H1 (cell line): ENCODE measurements around the gene VWCE. TPM values are rescaled to one million over a fixed set of nuclear protein-coding genes. Genes with fewer than 3 reads are reported as not detected.
"Not testable (repeated sequence)": the region's sequence is repeated elsewhere in the genome, so short reads cannot be mapped to it uniquely, and the experiment has no call there.

ENCODE experiments used
- CTCF ChIA-PET: fragments of 300-600 bp; sonication (Branson Sonifier 250); formaldehyde crosslinking; loops from one replicate; lab custom pipeline; 2021; ENCODE audit not compliant: partially characterized antibody; lab: Charles Lee
- POLR2A ChIA-PET: fragments of 300-600 bp; sonication (Branson Sonifier 250); formaldehyde crosslinking; loops from one replicate; lab custom pipeline; 2021; ENCODE audit warnings: inconsistent platforms; ENCODE audit not compliant: partially characterized antibody; lab: Charles Lee
- DNase-seq, 2 experiments: peaks; one replicate each; pipeline versions ENCODE4 v3.0.0 to v3.0.0-alpha.2; 2010 to 2022; ENCODE audit warnings: low spot score in 2 of 2, low read depth in 1 of 2, mixed read lengths in 1 of 2
- FAIRE-seq: peaks from 2 replicates; lab custom pipeline; 2011; peaks lifted over from hg19 to GRCh38; lab: Jason Lieb, UNC
- H2AFZ ChIP-seq: 2 replicates; pipeline ENCODE4 v1.8.1; 2012; ENCODE audit warnings: low read length, inconsistent platforms
- H2AK5ac ChIP-seq: 2 replicates; pipeline ENCODE4 v1.6.1; 2013; ENCODE audit warnings: low read depth, low read length
- H2BK120ac ChIP-seq: replicated peaks from 2 replicates; pipeline ENCODE3; 2013; ENCODE audit warnings: low read depth, low read length, inconsistent platforms
- H2BK12ac ChIP-seq: 2 replicates; pipeline ENCODE4 v1.6.1; 2013; ENCODE audit warnings: low read depth, low read length
- H2BK15ac ChIP-seq: 2 replicates; pipeline ENCODE4 v1.6.1; 2013; ENCODE audit warnings: low read length
- H2BK20ac ChIP-seq: 2 replicates; pipeline ENCODE4 v1.6.1; 2013; ENCODE audit warnings: low read length
- H2BK5ac ChIP-seq: 2 replicates; pipeline ENCODE4 v1.6.1; 2013; ENCODE audit warnings: low read depth, low read length
- H3K14ac ChIP-seq: 2 replicates; pipeline ENCODE4 v1.6.1; 2013; ENCODE audit warnings: inconsistent platforms; ENCODE audit not compliant: insufficient read length
- H3K18ac ChIP-seq: 2 replicates; pipeline ENCODE4 v1.6.1; 2013; ENCODE audit warnings: low read length; ENCODE audit errors: extremely low read depth
- H3K23ac ChIP-seq: 2 replicates; pipeline ENCODE4 v1.6.1; 2013; ENCODE audit warnings: inconsistent platforms; ENCODE audit not compliant: insufficient read length
- H3K23me2 ChIP-seq: 2 replicates; pipeline ENCODE4 v1.6.1; 2013; ENCODE audit warnings: low read depth, low read length
- H3K27ac ChIP-seq: 2 replicates; pipeline ENCODE4 v1.6.1; 2011; ENCODE audit warnings: low read depth, low read length, inconsistent platforms
- H3K27me3 ChIP-seq, 4 experiments: replicated peaks in 1 of 4; 1 replicate in 1 of 4; 2 replicates in 3 of 4; pipeline versions ENCODE4 v1.6.1 to v1.8.1; 2011 to 2013; ENCODE audit warnings: low read length in 3 of 4, mild to moderate bottlenecking in 3 of 4, inconsistent platforms in 2 of 4, mixed read lengths in 2 of 4, moderate library complexity in 1 of 4; ENCODE audit not compliant: control insufficient read depth in 3 of 4, insufficient read depth in 3 of 4; ENCODE audit errors: extremely low read depth in 1 of 4
- H3K36me3 ChIP-seq, 4 experiments: 2 replicates each; pipeline versions ENCODE4 v1.6.1 to v1.8.1; 2011 to 2013; ENCODE audit warnings: mild to moderate bottlenecking in 4 of 4, low read length in 3 of 4, moderate library complexity in 2 of 4, control low read depth in 1 of 4, inconsistent platforms in 1 of 4; ENCODE audit not compliant: insufficient read depth in 4 of 4, control insufficient read depth in 2 of 4
- H3K4ac ChIP-seq: replicated peaks from 2 replicates; pipeline ENCODE3; 2013; ENCODE audit warnings: low read length, low read depth, mixed read lengths, inconsistent platforms; ENCODE audit not compliant: insufficient read length
- H3K4me1 ChIP-seq, 4 experiments: replicated peaks in 1 of 4; 1 replicate in 1 of 4; 2 replicates in 3 of 4; pipeline versions ENCODE4 v1.6.1 to v1.8.1; 2011 to 2013; ENCODE audit warnings: low read length in 3 of 4, inconsistent platforms in 2 of 4, mixed read lengths in 1 of 4; ENCODE audit not compliant: insufficient read depth in 4 of 4, control insufficient read depth in 3 of 4
- H3K4me2 ChIP-seq, 2 experiments: 2 replicates each; pipeline versions ENCODE4 v1.6.1 to v1.8.1; 2011 to 2013; ENCODE audit warnings: low read depth in 2 of 2, low read length in 2 of 2, control low read depth in 1 of 2, inconsistent platforms in 1 of 2, mild to moderate bottlenecking in 1 of 2; ENCODE audit not compliant: insufficient read depth in 1 of 2
- H3K4me3 ChIP-seq, 4 experiments: fragments of 200-600, 300-600 bp in 1 of 4; sonication (generic), shearing (Covaris generic), sonication (Bioruptor Twin) in 1 of 4; 2 replicates each; pipeline versions ENCODE4 v1.5.1 to v1.8.1; 2011 to 2016; ENCODE audit warnings: low read length in 4 of 4, low read depth in 3 of 4, control low read depth in 2 of 4, inconsistent platforms in 2 of 4, mild to moderate bottlenecking in 2 of 4, mixed read lengths in 1 of 4, moderate library complexity in 1 of 4; ENCODE audit not compliant: insufficient read depth in 2 of 4; ENCODE audit errors: extremely low read depth in 1 of 4
- H3K56ac ChIP-seq: replicated peaks from 2 replicates; pipeline ENCODE3; 2013; ENCODE audit warnings: low read depth, mild to moderate bottlenecking, mixed read lengths, low read length, inconsistent platforms; ENCODE audit not compliant: insufficient read length
- H3K79me1 ChIP-seq: 2 replicates; pipeline ENCODE4 v1.6.1; 2013; ENCODE audit warnings: low read depth, low read length, control low read depth
- H3K79me2 ChIP-seq, 2 experiments: 2 replicates each; pipeline versions ENCODE4 v1.6.1 to v1.8.1; 2012 to 2013; ENCODE audit warnings: low read length in 2 of 2, mild to moderate bottlenecking in 2 of 2, inconsistent platforms in 1 of 2; ENCODE audit not compliant: insufficient read depth in 2 of 2, control insufficient read depth in 1 of 2
- H3K9ac ChIP-seq, 4 experiments: replicated peaks in 1 of 4; 1 replicate in 1 of 4; 2 replicates in 3 of 4; pipeline versions ENCODE4 v1.6.1 to v1.8.1; 2011 to 2013; ENCODE audit warnings: low read depth in 3 of 4, low read length in 3 of 4, control low read depth in 2 of 4, mild to moderate bottlenecking in 2 of 4, moderate library complexity in 2 of 4, inconsistent platforms in 1 of 4; ENCODE audit errors: extremely low read depth in 1 of 4
- H3K9me3 ChIP-seq, 2 experiments: 2 replicates each; pipeline versions ENCODE4 v1.6.1 to v1.8.1; 2012 to 2013; ENCODE audit warnings: mild to moderate bottlenecking in 2 of 2, moderate library complexity in 2 of 2, control low read depth in 1 of 2, inconsistent platforms in 1 of 2, low read depth in 1 of 2, low read length in 1 of 2, mixed read lengths in 1 of 2; ENCODE audit not compliant: insufficient read depth in 2 of 2
- H4K20me1 ChIP-seq, 2 experiments: replicated peaks in 1 of 2; 2 replicates each; pipeline versions ENCODE3 to v1.8.1; 2011 to 2013; ENCODE audit warnings: inconsistent platforms in 2 of 2, low read length in 2 of 2, mild to moderate bottlenecking in 1 of 2; ENCODE audit not compliant: insufficient read depth in 2 of 2, control insufficient read depth in 1 of 2
- H4K5ac ChIP-seq: 2 replicates; pipeline ENCODE4 v1.6.1; 2013; ENCODE audit warnings: low read length, low read depth, mixed read lengths, inconsistent platforms; ENCODE audit not compliant: insufficient read length
- H4K8ac ChIP-seq: 2 replicates; pipeline ENCODE4 v1.8.0; 2013; ENCODE audit warnings: mild to moderate bottlenecking, moderate library complexity, low read length, inconsistent platforms; ENCODE audit not compliant: insufficient read depth; ENCODE audit errors: extremely low read depth
- H4K91ac ChIP-seq: replicated peaks from 2 replicates; pipeline ENCODE3; 2013; ENCODE audit warnings: low read length, mixed read lengths, inconsistent platforms; ENCODE audit not compliant: insufficient read length
- WGBS, 2 experiments: shearing (Covaris generic) in 1 of 2; methylation state at CpG; one replicate each; pipeline versions ENCODE4 v1.1.6 to v1.1.7; 2013 to 2015; ENCODE audit warnings: low lambda C conversion rate in 2 of 2, mixed read lengths in 2 of 2, inconsistent platforms in 1 of 2, low coverage in 1 of 2, missing lambda C conversion rate in 1 of 2; ENCODE audit not compliant: insufficient replicate concordance in 2 of 2, insufficient coverage in 1 of 2, insufficient read length in 1 of 2; ENCODE audit errors: extremely low coverage in 1 of 2, missing lambda C conversion rate in 1 of 2; 5-methylcytosine and 5-hydroxymethylcytosine counted together
- polyA plus RNA-seq, 7 experiments: library from polyadenylated mRNA; depleted of rRNA in 3 of 7; stranded (reverse) in 5 of 7; unstranded in 2 of 7; fragments of >200 nt in 5 of 7; fragments of 200-250 nt in 2 of 7; gene quantifications; 1 replicate in 5 of 7; 2 replicates in 1 of 7; 4 replicates in 1 of 7; pipeline versions ENCODE4 v1.2.1 to v1.2.3, GENCODE V29; 2011 to 2013; ENCODE audit warnings: missing spikeins in 2 of 7, mixed read lengths in 2 of 7
- total RNA-seq: library from RNA; stranded (reverse); fragmentation: NEBNext Ultra II Directional; extraction: Animal tissue kit (Norgen Biotek cat#: 25700); gene quantifications from 2 replicates; pipeline ENCODE4 v1.2.1, GENCODE V29; 2021

The VWCE gene
- total and polyA plus RNA-seq, 2 of the 8 experiments (the other 6 are each of a cell fraction or from before 2014, with no cell fraction given), result 9.5 to 12.3 TPM

DNA sequence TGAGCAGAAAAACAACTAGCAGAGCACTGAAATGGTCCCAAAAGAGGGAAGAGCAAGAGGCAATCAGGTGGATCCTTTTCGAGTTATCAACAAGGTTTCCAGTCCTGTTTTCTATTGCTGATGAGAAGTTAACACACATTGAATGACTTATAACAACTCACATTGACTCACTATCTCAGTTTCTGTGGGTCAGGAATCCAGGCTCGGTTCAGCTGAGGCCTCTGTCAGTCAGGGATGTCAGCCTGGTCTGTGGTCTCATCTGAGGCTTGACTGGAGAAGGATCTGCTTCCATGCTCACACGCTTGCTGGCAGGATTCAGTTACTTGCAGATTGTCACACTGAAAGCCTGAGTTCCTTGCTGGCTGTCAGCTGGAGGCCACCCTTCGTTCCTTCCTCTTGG lies 58.0 kb downstream of the VWCE start:
- DNase-seq, H3K14ac ChIP-seq, H3K4me1 ChIP-seq: not testable (repeated sequence)

GRCh38 chr11:61232548-61233145 lies 62.5 kb downstream of the VWCE start:
- not testable (repeated sequence) for FAIRE-seq

More for the DNA sequence above, 58.0 kb downstream of the VWCE start:
- no CpG with 5 or more reads among the region's 4 CpGs for WGBS, 2 experiments
- H3K56ac ChIP-seq, H2AK5ac ChIP-seq, FAIRE-seq, H2BK5ac ChIP-seq, H3K4me3 ChIP-seq, H4K20me1 ChIP-seq, H3K9ac ChIP-seq, H3K23me2 ChIP-seq, H3K9me3 ChIP-seq, H2BK120ac ChIP-seq, H4K91ac ChIP-seq, H3K36me3 ChIP-seq, H4K8ac ChIP-seq, H2BK20ac ChIP-seq, H3K79me1 ChIP-seq, H3K4ac ChIP-seq, H2BK12ac ChIP-seq, H3K27ac ChIP-seq, H3K18ac ChIP-seq, H2AFZ ChIP-seq, POLR2A ChIA-PET, H3K79me2 ChIP-seq, H3K27me3 ChIP-seq, CTCF ChIA-PET, H2BK15ac ChIP-seq, H4K5ac ChIP-seq, H3K23ac ChIP-seq, H3K4me2 ChIP-seq: not testable (repeated sequence)

More at GRCh38 chr11:61232548-61233145, 62.5 kb downstream of the VWCE start:
- H3K14ac ChIP-seq, H2BK12ac ChIP-seq, H4K5ac ChIP-seq, H2AK5ac ChIP-seq, H3K4me2 ChIP-seq, H2BK20ac ChIP-seq, H3K23me2 ChIP-seq, H3K9me3 ChIP-seq, H3K79me2 ChIP-seq, H2BK5ac ChIP-seq, H3K9ac ChIP-seq, H3K79me1 ChIP-seq, DNase-seq, POLR2A ChIA-PET, H3K36me3 ChIP-seq, H3K4ac ChIP-seq, H4K91ac ChIP-seq, H4K20me1 ChIP-seq, H3K56ac ChIP-seq, H2BK120ac ChIP-seq, H3K4me1 ChIP-seq, H3K23ac ChIP-seq, H4K8ac ChIP-seq, H2BK15ac ChIP-seq, H2AFZ ChIP-seq, H3K4me3 ChIP-seq, H3K27me3 ChIP-seq, H3K18ac ChIP-seq, CTCF ChIA-PET, H3K27ac ChIP-seq: not testable (repeated sequence)
- WGBS, 2 experiments, result no CpG with 5 or more reads among the region's 3 CpGs
